ENCODE results near the gene RPIA.
"Not testable (repeated sequence)": the region's sequence is repeated elsewhere in the genome, so short reads cannot be mapped to it uniquely, and the experiment has no call there.

DNA sequence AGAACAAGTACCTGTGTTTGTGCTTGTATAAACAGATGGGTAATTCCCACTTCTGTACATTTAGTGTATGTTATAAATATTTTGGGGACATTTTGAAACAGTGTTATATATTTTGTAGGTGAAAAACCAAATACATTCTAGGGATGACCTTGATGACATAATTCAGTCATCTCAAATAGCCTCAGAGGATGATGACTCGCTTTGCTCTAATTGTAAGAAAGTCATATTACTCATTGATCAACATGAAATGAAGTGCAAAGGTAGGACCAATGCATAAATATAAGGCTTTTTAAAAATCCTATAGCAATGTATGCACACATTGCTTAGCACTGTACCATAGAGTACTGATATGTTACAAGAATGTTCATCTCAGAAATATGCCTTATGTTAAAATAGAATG, 105.7 kb downstream of the RPIA start:
- TF ChIP-seq, protein P1, sequence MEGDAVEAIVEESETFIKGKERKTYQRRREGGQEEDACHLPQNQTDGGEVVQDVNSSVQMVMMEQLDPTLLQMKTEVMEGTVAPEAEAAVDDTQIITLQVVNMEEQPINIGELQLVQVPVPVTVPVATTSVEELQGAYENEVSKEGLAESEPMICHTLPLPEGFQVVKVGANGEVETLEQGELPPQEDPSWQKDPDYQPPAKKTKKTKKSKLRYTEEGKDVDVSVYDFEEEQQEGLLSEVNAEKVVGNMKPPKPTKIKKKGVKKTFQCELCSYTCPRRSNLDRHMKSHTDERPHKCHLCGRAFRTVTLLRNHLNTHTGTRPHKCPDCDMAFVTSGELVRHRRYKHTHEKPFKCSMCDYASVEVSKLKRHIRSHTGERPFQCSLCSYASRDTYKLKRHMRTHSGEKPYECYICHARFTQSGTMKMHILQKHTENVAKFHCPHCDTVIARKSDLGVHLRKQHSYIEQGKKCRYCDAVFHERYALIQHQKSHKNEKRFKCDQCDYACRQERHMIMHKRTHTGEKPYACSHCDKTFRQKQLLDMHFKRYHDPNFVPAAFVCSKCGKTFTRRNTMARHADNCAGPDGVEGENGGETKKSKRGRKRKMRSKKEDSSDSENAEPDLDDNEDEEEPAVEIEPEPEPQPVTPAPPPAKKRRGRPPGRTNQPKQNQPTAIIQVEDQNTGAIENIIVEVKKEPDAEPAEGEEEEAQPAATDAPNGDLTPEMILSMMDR (conservative IDR thresholded peaks at IDR 0.05; ENCODE audit: low read depth, low read length), result not testable (repeated sequence)
- not testable (repeated sequence) for TF ChIP-seq EZH2phosphoT487 (IDR thresholded peaks at IDR 0.05; ENCODE audit: borderline replicate concordance, low read length); EZH2 (IDR thresholded peaks at IDR 0.05; ENCODE audit: low read length, unreplicated experiment)

All from PC-3 (cell line).